A549 (cell line): ENCODE data around the gene STING1. TPM values are rescaled to one million over a fixed set of nuclear protein-coding genes. Genes with fewer than 3 reads are reported as not detected.

Source experiments
- ATAC-seq, 2 experiments: fragments of 200-7000 bp in 1 of 2; fragments of >200 bp in 1 of 2; cut with Nextera tagmentation in 1 of 2; cut with Tn5 transposase in 1 of 2; 3 replicates each; pipeline versions ENCODE4 v1.8.0 to v1.9.1; 2018 to 2020; ENCODE audit warnings: mild to moderate bottlenecking in 1 of 2, moderate library complexity in 1 of 2
- CTCF ChIA-PET: fragments of 300-600 bp; sonication (Branson Sonifier 250); formaldehyde crosslinking; extraction: SDS; loops from one replicate; lab custom pipeline; 2021; ENCODE audit warnings: antibody characterized with exemption, inconsistent platforms; lab: Yijun Ruan, JAX
- POLR2A ChIA-PET: fragments of 350-600 bp; formaldehyde crosslinking; extraction: SDS; loops from one replicate; lab custom pipeline; 2021; ENCODE audit warnings: antibody characterized with exemption, inconsistent platforms; lab: Yijun Ruan, JAX
- DNase-seq, 2 experiments: peaks; one replicate each; pipeline versions ENCODE4 v3.0.0 to v3.0.0-alpha.2; 2011 to 2016; ENCODE audit warnings: low read depth in 1 of 2, low spot score in 1 of 2
- FAIRE-seq: peaks from 2 replicates; lab custom pipeline; 2011; peaks lifted over from hg19 to GRCh38; lab: Jason Lieb, UNC
- H3K27ac ChIP-seq, 2 experiments: fragments of >200 bp; sonication (Bioruptor Twin); formaldehyde crosslinking; 3 replicates each; pipeline ENCODE4 v1.5.1; 2016 to 2017
- H3K4me1 ChIP-seq: fragments of >200 bp; sonication (Bioruptor Twin); formaldehyde crosslinking; 3 replicates; pipeline ENCODE4 v1.6.1; 2016
- H3K4me2 ChIP-seq: fragments of >200 bp; sonication (Bioruptor Twin); formaldehyde crosslinking; 3 replicates; pipeline ENCODE4 v1.6.1; 2016
- H3K4me3 ChIP-seq: fragments of >200 bp; sonication (Bioruptor Twin); formaldehyde crosslinking; 3 replicates; pipeline ENCODE4 v1.5.1; 2016
- H3K9me3 ChIP-seq: fragments of >200 bp; sonication (Bioruptor Twin); formaldehyde crosslinking; 3 replicates; pipeline ENCODE4 v1.6.1; 2016
- ATOH8 ChIP-seq: fragments of 250-450 bp; sonication (Bioruptor Pico); IDR thresholded peaks from 2 replicates; pipeline ENCODE4 v1.5.0; 2020; ENCODE audit warnings: low read depth, mild to moderate bottlenecking, moderate library complexity
- BHLHE40 ChIP-seq: IDR thresholded peaks from 2 replicates; pipeline ENCODE4 v1.6.1; 2012; ENCODE audit warnings: low read depth, low read length, inconsistent platforms
- CBX2 ChIP-seq: fragments of 200-600 bp; sonication (generic); IDR thresholded peaks from 2 replicates; pipeline ENCODE4 v1.6.1; 2016; ENCODE audit warnings: low read depth, mild to moderate bottlenecking, borderline replicate concordance
- CBX8 ChIP-seq: fragments of 200-600 bp; sonication (generic); IDR thresholded peaks from 2 replicates; pipeline ENCODE4 v1.6.1; 2016
- CHD4 ChIP-seq: fragments of 200-600 bp; sonication (generic); IDR thresholded peaks from 2 replicates; pipeline ENCODE4 v1.6.1; 2016; ENCODE audit warnings: antibody characterized with exemption, mild to moderate bottlenecking, borderline replicate concordance
- CTCF ChIP-seq: fragments of >200 bp; sonication (Bioruptor Twin); formaldehyde crosslinking; IDR thresholded peaks from 3 replicates; pipeline ENCODE4 v1.5.1; 2016
- E2F6 ChIP-seq: IDR thresholded peaks from 2 replicates; pipeline ENCODE4 v1.6.1; 2012; ENCODE audit warnings: low read depth, borderline replicate concordance
- EHF ChIP-seq: fragments of 250-450 bp; sonication (Bioruptor Pico); IDR thresholded peaks from 2 replicates; pipeline ENCODE4 v1.5.0; 2020; ENCODE audit warnings: mild to moderate bottlenecking
- EHMT2 ChIP-seq: fragments of 200-600 bp; sonication (generic); IDR thresholded peaks from 2 replicates; pipeline ENCODE4 v1.6.1; 2016; ENCODE audit warnings: antibody characterized with exemption, low read depth, mild to moderate bottlenecking, moderate library complexity
- FOSB ChIP-seq: fragments of 250-450 bp; sonication (Bioruptor Pico); IDR thresholded peaks from 2 replicates; pipeline ENCODE4 v1.5.0; 2020; ENCODE audit warnings: mild to moderate bottlenecking, moderate library complexity
- HES2 ChIP-seq: fragments of >200 bp; sonication (Bioruptor Twin); formaldehyde crosslinking; IDR thresholded peaks from 2 replicates; pipeline ENCODE4 v1.6.1; 2016
- MAFK ChIP-seq: fragments of 450-650 bp; IDR thresholded peaks from 2 replicates; pipeline ENCODE4 v1.6.1; 2014; ENCODE audit not compliant: partially characterized antibody
- MAX ChIP-seq: IDR thresholded peaks from 2 replicates; pipeline ENCODE4 v1.6.1; 2012
- PHF8 ChIP-seq: fragments of 200-600 bp; sonication (generic); IDR thresholded peaks from 2 replicates; pipeline ENCODE4 v1.6.1; 2016; ENCODE audit warnings: low read depth, mild to moderate bottlenecking, antibody characterized with exemption, moderate library complexity, borderline replicate concordance
- POLR2A ChIP-seq: IDR thresholded peaks from 2 replicates; pipeline ENCODE4 v1.6.1; 2012; ENCODE audit warnings: mild to moderate bottlenecking, low read length
- POLR2AphosphoS2 ChIP-seq: conservative IDR thresholded peaks from 2 replicates; pipeline ENCODE4 v1.6.1; 2012; ENCODE audit warnings: low read length, improper control_type of control experiment, inconsistent platforms
- RARB ChIP-seq: fragments of 250-450 bp; sonication (Bioruptor Pico); IDR thresholded peaks from 2 replicates; pipeline ENCODE4 v1.8.0; 2021; ENCODE audit warnings: mild to moderate bottlenecking, moderate library complexity
- REST ChIP-seq: fragments of 200-600 bp; sonication (generic); IDR thresholded peaks from 2 replicates; pipeline ENCODE4 v1.6.1; 2016; ENCODE audit warnings: antibody characterized with exemption, mild to moderate bottlenecking, moderate library complexity
- SMC3 ChIP-seq: fragments of >200 bp; sonication (Bioruptor Twin); formaldehyde crosslinking; IDR thresholded peaks from 3 replicates; pipeline ENCODE4 v1.6.1; 2018; ENCODE audit warnings: inconsistent platforms
- TFCP2L1 ChIP-seq: fragments of 250-450 bp; sonication (Bioruptor Pico); IDR thresholded peaks from 2 replicates; pipeline ENCODE4 v1.5.0; 2021; ENCODE audit warnings: mild to moderate bottlenecking
- ZC3H11A ChIP-seq: fragments of 450-650 bp; IDR thresholded peaks from 2 replicates; pipeline ENCODE4 v1.6.1; 2014; ENCODE audit warnings: antibody characterized with exemption, mild to moderate bottlenecking
- ZNF302 ChIP-seq: fragments of 250-450 bp; sonication (Bioruptor Pico); IDR thresholded peaks from 2 replicates; pipeline ENCODE4 v1.9.0; 2021; ENCODE audit warnings: inconsistent platforms, mild to moderate bottlenecking, moderate library complexity
- WGBS: methylation state at CpG from one replicate; pipeline ENCODE4 v1.1.6; 2017; ENCODE audit errors: missing lambda C conversion rate; 5-methylcytosine and 5-hydroxymethylcytosine counted together
- polyA plus RNA-seq, 4 experiments: library from polyadenylated mRNA; depleted of rRNA in 3 of 4; stranded (reverse); fragments of >200 nt; fragmentation: RNase III in 1 of 4; extraction: RNeasy Plus Mini Kit Qiagen cat#74134 plus additional on column Dnase treatment in 1 of 4; gene quantifications; 2 replicates in 3 of 4; 3 replicates in 1 of 4; pipeline ENCODE4 v1.2.3, GENCODE V29; 2011 to 2017

The STING1 gene
- polyA plus RNA-seq, 2 of the 4 experiments (the other 2 are of a cell fraction), result 0.72 to 0.92 TPM

GRCh38 chr5:139473565-139473964 lies 9.0 kb downstream of the STING1 start:
- POLR2A ChIA-PET, result no interaction called here
- 72% methylated on average over 2 of the region's 2 CpGs for WGBS
- ATAC-seq, result no peak
- Histone ChIP-seq H3K4me2 (no peak overlapping the region), H3K27ac (no peak overlapping the region; a peak in 1 of 6 replicates), H3K9me3 (no peaks in the 10 kb centered on the region), H3K4me1 (no peaks in the 10 kb centered on the region), H3K4me3 (no peak overlapping the region)
- no peak for FAIRE-seq
- no peak for DNase-seq
- TF ChIP-seq ATOH8 (CRISPR knock-in tag) (no peak), TFCP2L1 (no peak)
- CTCF ChIA-PET, result interaction anchor here (1.3 to 1.4 kb wide), 2 partner anchors 10 to 44 kb away, joined by 3 read pairs; no protein-coding TSS in a partner anchor

- Histone ChIP-seq H3K4me3 (no peak overlapping the region), H3K4me2 (no peak overlapping the region), H3K4me1 (no peaks in the 10 kb centered on the region), H3K9me3 (no peaks in the 10 kb centered on the region), H3K27ac (no peak overlapping the region)
- no peak for ATAC-seq
- FAIRE-seq, result no peak
- no peak for DNase-seq
- POLR2A ChIA-PET, result no interaction called here
- CTCF ChIA-PET, result interaction anchor here (1.3 to 1.4 kb wide), 2 partner anchors 10 to 45 kb away, joined by 3 read pairs; no protein-coding TSS in a partner anchor
- no peak for TF ChIP-seq HES2
- no peak for TF ChIP-seq SMC3
- TF ChIP-seq MAFK, result no peak
- no peak for TF ChIP-seq MAX
- no peak for TF ChIP-seq CBX2
- TF ChIP-seq EHF (CRISPR knock-in tag), result no peak
- TF ChIP-seq EHMT2, result no peak
- TF ChIP-seq PHF8, result no peak
- TF ChIP-seq ZC3H11A, result no peak
- TF ChIP-seq BHLHE40, result no peak
- TF ChIP-seq FOSB (CRISPR knock-in tag), result no peak
- no peak for TF ChIP-seq CTCF
- no peak for TF ChIP-seq CBX8
- TF ChIP-seq REST, result no peak
- TF ChIP-seq POLR2AphosphoS2, result no peak
- no peak for TF ChIP-seq ZNF302
- no peak for TF ChIP-seq POLR2A
- no peak for TF ChIP-seq CHD4
- no peak for TF ChIP-seq E2F6
- no peak for TF ChIP-seq RARB
- WGBS, result 67% methylated on average over 8 of the region's 8 CpGs
Observed at GRCh38 chr5:139473105-139473504, 9.5 kb downstream of the STING1 start.
